GM23338 (cell line): Measurements from ENCODE around the gene SULT2A1. TPM values are rescaled to one million over a fixed set of nuclear protein-coding genes. Genes with fewer than 3 reads are reported as not detected.

Source experiments
- ATAC-seq: fragments of 200-7000 bp; cut with Tn5 transposase; 3 replicates; pipeline ENCODE4 v1.9.1; 2020
- DNase-seq: peaks from one replicate; pipeline ENCODE4 v3.0.0-alpha.2; 2015; ENCODE audit warnings: low spot score
- H2AFZ ChIP-seq: fragments of 200-600 bp; sonication (generic); 2 replicates; pipeline ENCODE4 v1.8.0; 2016; ENCODE audit warnings: antibody characterized with exemption, mild to moderate bottlenecking, moderate library complexity
- H3F3A ChIP-seq: fragments of 200-600 bp; sonication (generic); replicated peaks from 2 replicates; pipeline ENCODE4 v1.8.0; 2017; ENCODE audit warnings: antibody characterized with exemption, mixed run types, low read depth
- H3K27ac ChIP-seq: fragments of 200-600 bp; sonication (generic); 2 replicates; pipeline ENCODE4 v1.6.1; 2016; ENCODE audit warnings: low read depth
- H3K27me3 ChIP-seq: fragments of 200-600 bp; sonication (generic); 2 replicates; pipeline ENCODE4 v1.8.0; 2016; ENCODE audit warnings: mild to moderate bottlenecking, mixed run types, moderate library complexity; ENCODE audit not compliant: insufficient read depth
- H3K36me3 ChIP-seq: fragments of 200-600 bp; sonication (generic); 2 replicates; pipeline ENCODE4 v1.8.0; 2016; ENCODE audit warnings: mild to moderate bottlenecking; ENCODE audit not compliant: insufficient read depth
- H3K4me1 ChIP-seq: fragments of 200-600 bp; sonication (generic); 2 replicates; pipeline ENCODE4 v1.8.0; 2016; ENCODE audit warnings: mild to moderate bottlenecking, moderate library complexity; ENCODE audit not compliant: insufficient read depth
- H3K4me2 ChIP-seq: fragments of 200-600 bp; sonication (generic); 2 replicates; pipeline ENCODE4 v1.7.1; 2017; ENCODE audit warnings: mixed run types
- H3K4me3 ChIP-seq: fragments of 200-600 bp; sonication (generic); 2 replicates; pipeline ENCODE4 v1.6.1; 2016; ENCODE audit warnings: mixed run types
- H3K79me2 ChIP-seq: fragments of 200-600 bp; sonication (generic); replicated peaks from 2 replicates; pipeline ENCODE4 v1.8.0; 2017; ENCODE audit warnings: mild to moderate bottlenecking; ENCODE audit not compliant: insufficient read depth
- H3K9me2 ChIP-seq: fragments of 200-600 bp; sonication (generic); 2 replicates; pipeline ENCODE4 v1.8.0; 2017; ENCODE audit not compliant: insufficient read depth
- H4K20me1 ChIP-seq: fragments of 200-600 bp; sonication (generic); replicated peaks from 2 replicates; pipeline ENCODE4 v1.8.0; 2017; ENCODE audit warnings: mild to moderate bottlenecking; ENCODE audit not compliant: insufficient read depth
- H3K27ac Mint-ChIP-seq: 2 replicates; pipeline ENCODE4 v1.8.0; 2020; ENCODE audit warnings: inconsistent platforms, mild to moderate bottlenecking, moderate library complexity, mixed read lengths
- H3K27me3 Mint-ChIP-seq: 3 replicates; pipeline ENCODE4 v1.8.0; 2022; ENCODE audit warnings: low read depth, mild to moderate bottlenecking, moderate library complexity, mixed read lengths, inconsistent platforms; ENCODE audit not compliant: insufficient read depth, poor library complexity
- H3K36me3 Mint-ChIP-seq: 3 replicates; pipeline ENCODE4 v1.8.0; 2021; ENCODE audit warnings: low read depth, mild to moderate bottlenecking, inconsistent platforms, moderate library complexity, mixed read lengths
- H3K4me1 Mint-ChIP-seq: 3 replicates; pipeline ENCODE4 v1.8.0; 2020; ENCODE audit warnings: mild to moderate bottlenecking, inconsistent platforms, mixed read lengths
- H3K4me3 Mint-ChIP-seq: 3 replicates; pipeline ENCODE4 v1.8.0; 2021; ENCODE audit warnings: moderate library complexity, mild to moderate bottlenecking, inconsistent platforms, mixed read lengths
- H3K9me3 Mint-ChIP-seq: 3 replicates; pipeline ENCODE4 v1.8.0; 2020; ENCODE audit warnings: moderate library complexity, mild to moderate bottlenecking, inconsistent platforms, mixed read lengths
- CREB1 ChIP-seq: fragments of 250-450 bp; sonication (Bioruptor Pico); IDR thresholded peaks from 2 replicates; pipeline ENCODE4 v1.5.0; 2020; ENCODE audit warnings: low read depth, mild to moderate bottlenecking, moderate library complexity
- CTCF ChIP-seq, 2 experiments: fragments of 200-600 bp in 1 of 2; sonication (generic) in 1 of 2; conservative IDR thresholded peaks; 2 replicates each; pipeline versions ENCODE4 v1.5.1 to v1.6.1; 2016 to 2017; ENCODE audit warnings: antibody characterized with exemption in 2 of 2, low read depth in 2 of 2, mild to moderate bottlenecking in 2 of 2, moderate library complexity in 1 of 2
- ETS1 ChIP-seq: IDR thresholded peaks from 2 replicates; pipeline ENCODE4 v1.6.1; 2016; ENCODE audit warnings: antibody characterized with exemption
- EZH2phosphoT487 ChIP-seq: fragments of 200-600 bp; sonication (generic); IDR thresholded peaks from one replicate; pipeline ENCODE4 v1.8.1; 2018; ENCODE audit warnings: antibody characterized with exemption; ENCODE audit not compliant: unreplicated experiment
- JUNB ChIP-seq: IDR thresholded peaks from one replicate; pipeline ENCODE4 v1.6.1; 2016; ENCODE audit warnings: antibody characterized with exemption; ENCODE audit not compliant: unreplicated experiment
- POLR2AphosphoS5 ChIP-seq: IDR thresholded peaks from 2 replicates; pipeline ENCODE4 v1.6.1; 2016; ENCODE audit warnings: antibody characterized with exemption, low read depth
- REST ChIP-seq: IDR thresholded peaks from one replicate; pipeline ENCODE4 v1.6.1; 2018; ENCODE audit warnings: antibody characterized with exemption; ENCODE audit not compliant: unreplicated experiment
- ZNF114 ChIP-seq: fragments of 250-450 bp; sonication (Bioruptor Pico); IDR thresholded peaks from 2 replicates; pipeline ENCODE4 v1.5.0; 2020; ENCODE audit warnings: mild to moderate bottlenecking, moderate library complexity
- ZNF331 ChIP-seq: fragments of 250-450 bp; sonication (Bioruptor Pico); IDR thresholded peaks from 2 replicates; pipeline ENCODE4 v1.5.0; 2020; ENCODE audit warnings: low read depth, mild to moderate bottlenecking, moderate library complexity
- polyA plus RNA-seq: library from polyadenylated mRNA; unstranded; fragments of >200 nt; fragmentation: Nextera tagmentation; extraction: Ambion mirVana; gene quantifications from 2 replicates; pipeline ENCODE4 v1.2.1, GENCODE V29; 2016
- total RNA-seq: library from RNA; depleted of rRNA; stranded (reverse); fragments of >200 nt; shearing (Covaris generic); gene quantifications from 2 replicates; pipeline ENCODE4 v1.2.3, GENCODE V29; 2014

SULT2A1 gene
- total and polyA plus RNA-seq, 2 experiments from 2014 or later = not detected

GRCh38 chr19:47832723-47833122 lies 53.4 kb downstream of the SULT2A1 start:
- Histone ChIP-seq H3K27me3 (no peaks in the 10 kb centered on the region), H3K4me3 (no peak overlapping the region), H3K36me3 (no peaks in the 10 kb centered on the region), H3K9me2 (no peaks in the 10 kb centered on the region; the same call in 1 of the 2 replicates), H3F3A (peaks cover 4% of the 10 kb centered on the region; the same call in 1 of the 2 replicates), H3K4me2 (no peak overlapping the region), H3K79me2 (no peaks in the 10 kb centered on the region), H2AFZ (no peak overlapping the region), H4K20me1 (no peaks in the 10 kb centered on the region), H3K27ac (no peak overlapping the region), H3K4me1 (no peaks in the 10 kb centered on the region; the same call in 1 of the 2 replicates)
- Mint-ChIP-seq H3K27me3 (peaks cover 8% of the 10 kb centered on the region), H3K36me3 (no peaks in the 10 kb centered on the region), H3K27ac (no peak overlapping the region), H3K4me3 (no peak overlapping the region), H3K9me3 (no peaks in the 10 kb centered on the region), H3K4me1 (peaks cover 9% of the 10 kb centered on the region)
- no peak for DNase-seq
- peak; percentile 66 for ATAC-seq
- TF ChIP-seq JUNB = no peak
- peak; percentile 33 to 66; a peak in 3 of 4 replicates for TF ChIP-seq CTCF (conservative IDR thresholded peaks at IDR 0.05; ENCODE audit: low read depth in 2 of 2)
- TF ChIP-seq REST = no peak

- Mint-ChIP-seq H3K9me3 (no peaks in the 10 kb centered on the region; the same call in 2 of the 3 replicates), H3K27ac (no peak overlapping the region), H3K27me3 (peaks cover 7% of the 10 kb centered on the region), H3K4me3 (no peak overlapping the region), H3K36me3 (no peaks in the 10 kb centered on the region), H3K4me1 (peaks cover 14% of the 10 kb centered on the region)
- TF ChIP-seq JUNB (no peak), REST (no peak), CREB1 (CRISPR knock-in tag) (no peak), ZNF331 (CRISPR knock-in tag) (no peak), CTCF (conservative IDR thresholded peaks at IDR 0.05; ENCODE audit: low read depth in 2 of 2) (no peak), ETS1 (no peak), EZH2phosphoT487 (no peak), ZNF114 (CRISPR knock-in tag) (no peak), POLR2AphosphoS5 (no peak)
- H3K9me2 ChIP-seq = no peaks in the 10 kb centered on the region
- no peaks in the 10 kb centered on the region for H3K27me3 ChIP-seq
- H2AFZ ChIP-seq = no peak overlapping the region
- no peaks in the 10 kb centered on the region; the same call in 1 of the 2 replicates for H3K4me1 ChIP-seq
- 0 out of 2 replicates have a peak, but pooled peaks cover 2% of the 10 kb centered on the region for H3F3A ChIP-seq
- no peaks in the 10 kb centered on the region for H3K36me3 ChIP-seq
- no peak overlapping the region for H3K27ac ChIP-seq
- no peak overlapping the region for H3K4me3 ChIP-seq
- DNase-seq (no peak), ATAC-seq (no peak)
- H4K20me1 ChIP-seq = no peaks in the 10 kb centered on the region
- H3K4me2 ChIP-seq = no peak overlapping the region
- H3K79me2 ChIP-seq = no peaks in the 10 kb centered on the region
These were observed 59.3 kb downstream of the SULT2A1 start for GRCh38 chr19:47826800-47827199.
